GM18502 (cell line): ENCODE results near the gene ADD1.
"Not testable (repeated sequence)": the region's sequence is repeated elsewhere in the genome, so short reads cannot be mapped to it uniquely, and the experiment has no call there.

Source experiments
- ATAC-seq: cut with Tn5 transposase; IDR thresholded peaks from one replicate; pipeline ENCODE4 v1.9.1; 2021; ENCODE audit warnings: mild to moderate bottlenecking; ENCODE audit not compliant: unreplicated experiment, poor library complexity

Gene ADD1

GRCh38 chr4:2940267-2941137, 96.9 kb downstream of the ADD1 start:
- ATAC-seq, result no peak

- no peak for ATAC-seq
Observed at GRCh38 chr4:2941138-2942036, 97.7 kb downstream of the ADD1 start.

- ATAC-seq, result no peak
Observed at GRCh38 chr4:2942037-2942531, 98.4 kb downstream of the ADD1 start.

- ATAC-seq, result no peak
Observed at GRCh38 chr4:2942532-2943363, 99.1 kb downstream of the ADD1 start.

GRCh38 chr4:2943364-2944090, 99.9 kb downstream of the ADD1 start:
- ATAC-seq, result no peak

- no peak for ATAC-seq
Observed at GRCh38 chr4:2944091-2944482, 100.4 kb downstream of the ADD1 start.

- no peak for ATAC-seq
Observed at GRCh38 chr4:2944586-2945526, 101.2 kb downstream of the ADD1 start.

- ATAC-seq, result not testable (repeated sequence)
Observed at GRCh38 chr4:2945619-2946604, 102.3 kb downstream of the ADD1 start.

- ATAC-seq, result no peak
Observed at GRCh38 chr4:2946812-2947600, 103.4 kb downstream of the ADD1 start.

- no peak for ATAC-seq
Observed at GRCh38 chr4:2947926-2948325, 104.3 kb downstream of the ADD1 start.

GRCh38 chr4:2948895-2949781, 105.5 kb downstream of the ADD1 start:
- no peak for ATAC-seq

GRCh38 chr4:2949782-2950125, 106.1 kb downstream of the ADD1 start:
- ATAC-seq, result no peak

GRCh38 chr4:2950221-2950989, 106.8 kb downstream of the ADD1 start:
- ATAC-seq, result no peak

- ATAC-seq, result no peak
Observed at GRCh38 chr4:2953496-2953895, 109.9 kb downstream of the ADD1 start.
